Right renal pelvis (tissue), 4 donors: Measurements from ENCODE around the gene DEPDC1B. TPM values are rescaled to one million over a fixed set of nuclear protein-coding genes. Genes with fewer than 3 reads are reported as not detected.
"Not testable (repeated sequence)": the region's sequence is repeated elsewhere in the genome, so short reads cannot be mapped to it uniquely, and the experiment has no call there.

Source experiments
- DNase-seq, 4 donors: peaks; one replicate each; pipeline ENCODE4 v3.0.0-alpha.2; 2013; ENCODE audit warnings: low read depth in 4 of 4, low spot score in 3 of 4, missing footprints in 1 of 4
- polyA plus RNA-seq, 4 donors: library from polyadenylated mRNA; unstranded; fragments of 120-200 nt; gene quantifications; one replicate each; pipeline ENCODE4 v1.2.1, GENCODE V29; 2013; ENCODE audit not compliant: insufficient read length in 4 of 4

Gene DEPDC1B
- polyA plus RNA-seq, 4 donors = 27.6 to 31.2 (median 30.7) TPM

DNA sequence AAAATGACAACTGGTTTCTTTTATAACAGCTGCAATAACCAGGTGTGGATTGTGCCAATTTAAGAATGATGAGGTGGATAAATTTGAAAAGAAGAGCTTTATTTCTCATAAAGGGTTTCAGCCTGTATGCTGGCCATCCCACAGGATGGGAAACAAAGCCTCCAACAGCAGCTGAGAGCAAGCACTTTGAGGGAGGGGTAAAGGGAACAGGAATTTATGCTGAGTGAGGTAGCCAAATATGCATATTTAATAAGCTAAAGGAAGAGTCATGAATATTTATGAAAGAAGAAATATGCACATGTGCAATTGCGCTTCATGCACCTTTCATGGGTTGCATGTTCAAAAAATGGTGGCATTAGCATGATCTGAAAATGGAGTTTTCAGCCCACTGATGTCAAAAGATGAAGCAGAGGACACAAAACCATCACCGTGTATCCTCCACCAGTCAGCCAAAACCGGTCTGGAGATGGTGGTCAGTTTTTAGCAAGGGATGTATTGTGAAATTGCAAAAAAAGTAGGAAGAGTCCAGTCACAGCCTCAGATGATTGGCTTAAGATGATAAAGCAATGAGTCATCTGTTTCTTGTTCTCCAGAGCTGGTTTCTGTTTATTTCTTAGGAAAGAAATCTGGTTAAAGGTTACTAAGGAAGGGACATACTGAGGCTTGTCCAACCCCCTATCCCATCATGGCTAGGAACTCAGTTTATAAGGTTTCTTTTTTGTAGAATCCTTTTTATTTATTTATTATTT lies 47.9 kb downstream of the DEPDC1B start:
- no peak for DNase-seq

DNA sequence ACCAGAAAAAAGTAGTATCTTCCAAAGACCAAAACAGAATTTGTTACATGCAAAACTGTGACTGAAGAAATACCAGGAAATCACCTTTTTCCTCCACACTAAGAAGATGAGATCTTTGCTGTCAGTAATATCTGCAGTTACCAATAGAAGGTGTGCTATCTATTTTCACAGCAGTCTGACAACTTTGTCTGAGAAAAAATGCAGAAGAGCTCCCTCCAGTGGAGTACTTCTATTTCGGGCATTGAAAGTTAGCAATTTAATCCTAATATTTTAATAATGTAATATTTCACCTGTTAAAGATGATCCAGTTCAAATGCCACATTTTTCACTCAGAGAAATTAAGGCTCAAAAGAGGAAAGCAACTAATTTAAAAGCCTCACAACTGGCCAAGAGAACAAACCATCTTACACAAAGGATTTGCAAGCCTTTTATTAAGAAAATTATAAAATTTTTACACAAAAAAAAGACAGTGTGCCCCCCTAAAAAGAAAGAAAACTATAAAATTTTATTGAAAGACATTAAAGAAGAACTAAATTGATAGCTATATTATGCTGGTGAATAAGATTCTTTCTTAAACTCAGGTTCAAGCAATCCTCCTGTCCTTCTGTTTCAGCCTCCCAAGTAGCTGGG lies 50.6 kb downstream of the DEPDC1B start:
- no peak for DNase-seq

DNA sequence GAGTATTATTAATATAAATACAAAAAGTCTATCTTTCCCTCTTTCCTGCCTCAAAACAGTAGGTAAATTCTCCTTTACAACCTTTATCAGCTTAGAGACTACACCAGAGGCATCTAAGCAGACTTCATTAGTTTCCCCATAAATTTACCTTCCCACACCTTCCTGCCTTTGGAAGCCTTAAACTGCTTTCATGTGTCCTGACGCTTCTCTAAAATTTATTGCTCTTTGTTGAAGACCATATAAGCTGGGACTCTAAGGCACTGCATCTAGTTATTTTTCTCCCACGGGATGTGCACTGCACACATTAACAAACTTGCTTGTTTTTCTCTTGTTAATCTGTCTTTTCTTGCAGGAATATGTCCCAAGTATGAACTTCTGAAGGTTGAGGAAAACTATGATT lies 51.8 kb downstream of the DEPDC1B start:
- DNase-seq = no peak

- DNase-seq = no peak
Measured at GRCh38 chr5:60640901-60641300, 59.1 kb downstream of the DEPDC1B start.

DNA sequence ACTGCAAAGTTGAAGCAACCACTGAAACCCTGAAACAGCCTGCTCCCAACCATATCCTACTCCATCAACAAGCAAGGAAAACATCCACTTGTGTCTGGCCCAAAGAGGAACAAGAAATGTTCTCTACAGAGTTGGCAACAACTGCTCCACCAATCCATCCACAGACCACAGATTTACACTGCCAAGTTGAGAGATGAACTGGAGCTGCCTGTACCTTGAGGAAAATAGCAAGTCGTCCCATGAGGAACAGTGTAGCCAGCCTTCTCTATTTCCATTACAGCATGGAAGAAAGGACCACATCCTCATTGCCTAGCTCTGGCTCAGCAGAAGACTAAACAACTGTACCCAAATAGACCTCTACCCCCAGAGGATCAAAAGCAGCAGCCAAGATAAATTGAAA lies 60.4 kb downstream of the DEPDC1B start:
- no peak for DNase-seq

GRCh38 chr5:60638300-60638699 lies 61.7 kb downstream of the DEPDC1B start:
- no peak for DNase-seq

DNA sequence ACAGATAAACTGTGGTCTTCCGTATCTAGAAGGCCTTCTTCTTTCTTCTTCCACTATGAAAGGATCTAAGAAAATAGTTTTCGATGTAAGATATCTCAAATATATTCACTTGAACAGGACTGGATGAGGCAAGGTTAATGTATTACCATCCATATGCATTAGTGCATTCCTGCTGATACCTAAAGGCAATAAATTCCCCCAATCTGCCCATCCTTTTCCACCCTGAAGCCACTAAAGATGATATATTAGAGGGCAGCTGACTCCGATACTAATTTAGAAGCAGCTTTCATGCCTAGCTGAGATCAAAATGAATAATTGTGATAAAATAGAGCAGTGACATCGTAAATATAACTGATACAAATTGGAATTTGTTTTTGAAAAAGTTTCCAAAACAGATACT lies 63.3 kb downstream of the DEPDC1B start:
- no peak for DNase-seq

DNA sequence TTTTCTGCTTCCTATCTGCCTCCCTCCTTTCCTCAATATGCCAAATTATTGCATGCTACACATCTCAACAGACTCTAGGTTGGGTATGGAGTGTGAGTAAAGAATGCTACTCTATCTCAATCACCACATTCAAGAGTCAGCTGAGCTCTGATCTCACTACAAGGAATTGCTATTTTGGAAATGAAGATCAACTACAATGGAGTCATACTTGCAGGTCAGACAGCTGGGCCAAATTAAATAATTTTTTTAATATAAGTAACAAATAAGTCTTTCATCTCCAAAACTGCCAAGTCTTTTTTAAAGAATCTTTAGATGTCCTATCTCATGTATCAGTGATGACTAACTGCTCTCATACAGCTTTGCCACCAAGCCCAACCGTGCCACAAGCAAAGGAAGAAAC lies 64.0 kb downstream of the DEPDC1B start:
- no peak for DNase-seq

DNA sequence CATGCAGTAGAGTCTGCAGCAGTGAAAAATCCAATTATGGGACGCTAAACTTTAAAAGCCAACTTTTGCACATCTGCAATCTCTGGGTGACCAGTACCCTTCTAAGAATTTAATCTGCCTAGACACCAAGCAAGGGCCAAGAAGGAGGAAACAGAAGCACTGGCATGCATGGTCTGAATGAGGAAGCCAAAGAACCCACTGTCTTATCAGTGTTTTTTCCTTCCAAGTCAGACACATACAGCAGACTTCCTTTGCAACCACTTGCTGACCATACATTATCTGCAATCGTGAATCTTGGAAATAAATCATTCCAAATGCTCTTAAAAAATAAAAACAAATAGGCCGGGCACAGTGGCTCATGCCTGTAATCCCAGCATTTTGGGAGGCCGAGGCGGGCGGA lies 65.9 kb downstream of the DEPDC1B start:
- DNase-seq = no peak

- no peak for DNase-seq
Measured at GRCh38 chr5:60633341-60633740, 66.6 kb downstream of the DEPDC1B start.

- no peak for DNase-seq
Measured at GRCh38 chr5:60632153-60632552, 67.8 kb downstream of the DEPDC1B start.

DNA sequence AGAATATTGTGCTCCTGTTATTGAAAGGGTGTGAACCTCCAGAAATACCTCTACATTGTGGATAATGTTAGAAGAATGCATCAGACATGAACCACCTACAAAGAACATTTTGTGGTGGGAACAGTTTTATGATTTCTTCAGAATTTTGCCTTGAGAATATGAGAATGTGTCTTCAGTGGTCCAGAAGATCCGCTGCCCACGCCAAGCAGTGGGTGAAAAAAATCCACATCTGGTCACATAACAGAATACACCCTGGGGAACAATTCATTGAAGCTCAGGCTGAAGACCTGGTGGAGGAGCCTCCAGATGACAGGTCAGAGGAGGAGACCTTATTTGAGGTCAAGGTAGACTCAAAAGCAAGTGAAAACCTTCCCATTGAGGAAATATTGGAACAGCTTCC lies 69.1 kb downstream of the DEPDC1B start:
- DNase-seq = no peak

- DNase-seq = no peak
Measured at GRCh38 chr5:60630179-60630578, 69.8 kb downstream of the DEPDC1B start.

DNA sequence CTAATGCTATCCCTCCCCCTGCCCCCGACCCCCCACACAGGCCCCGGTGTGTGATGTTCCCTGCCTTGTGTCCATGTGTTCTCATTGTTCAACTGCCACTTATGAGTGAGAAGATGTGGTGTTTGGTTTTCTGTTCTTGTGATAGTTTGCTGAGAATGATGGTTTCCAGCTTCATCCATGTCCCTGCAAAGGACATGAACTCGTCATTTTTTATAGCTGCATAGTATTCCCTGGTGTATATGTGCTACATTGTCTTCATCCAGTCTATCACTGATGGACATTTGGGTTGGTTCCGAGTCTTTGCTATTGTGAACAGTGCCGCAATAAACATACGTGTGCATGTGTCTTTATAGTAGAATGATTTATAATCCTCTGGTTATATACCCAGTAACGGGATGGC lies 75.1 kb downstream of the DEPDC1B start:
- not testable (repeated sequence) for DNase-seq

DNA sequence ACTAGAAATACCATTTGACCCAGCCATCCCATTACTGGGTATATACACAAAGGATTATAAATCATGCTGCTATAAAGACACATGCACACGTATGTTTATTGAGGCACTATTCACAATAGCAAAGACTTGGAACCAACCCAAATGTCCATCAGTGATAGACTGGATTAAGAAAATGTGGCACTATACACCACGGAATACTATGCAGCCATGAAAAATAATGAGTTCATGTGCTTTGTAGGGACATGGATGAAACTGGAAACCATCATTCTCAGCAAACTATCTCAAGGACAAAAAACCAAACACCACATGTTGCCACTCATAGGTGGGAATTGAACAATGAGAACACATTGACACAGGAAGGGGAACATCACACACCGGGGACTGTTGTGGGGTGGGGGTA lies 79.2 kb downstream of the DEPDC1B start:
- not testable (repeated sequence) for DNase-seq

DNA sequence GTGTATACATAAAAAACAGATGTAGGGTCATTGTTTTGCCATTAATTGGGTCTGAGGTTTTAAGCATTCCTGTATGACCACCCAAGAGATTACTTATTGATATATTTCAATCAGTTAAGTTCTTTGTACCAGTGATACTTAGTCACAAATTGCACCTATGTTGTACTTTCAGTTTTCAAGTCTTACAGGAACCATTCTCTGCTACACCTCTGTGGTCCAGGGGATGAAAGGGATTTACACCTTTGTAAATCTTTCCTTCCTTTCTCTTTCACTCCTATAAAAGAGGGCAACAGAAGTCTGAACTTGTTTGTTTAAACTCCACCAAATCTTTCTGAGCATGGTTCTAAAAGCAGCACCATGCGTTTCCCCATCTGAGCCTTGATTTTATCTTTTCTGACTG lies 86.1 kb downstream of the DEPDC1B start:
- no peak for DNase-seq

DNA sequence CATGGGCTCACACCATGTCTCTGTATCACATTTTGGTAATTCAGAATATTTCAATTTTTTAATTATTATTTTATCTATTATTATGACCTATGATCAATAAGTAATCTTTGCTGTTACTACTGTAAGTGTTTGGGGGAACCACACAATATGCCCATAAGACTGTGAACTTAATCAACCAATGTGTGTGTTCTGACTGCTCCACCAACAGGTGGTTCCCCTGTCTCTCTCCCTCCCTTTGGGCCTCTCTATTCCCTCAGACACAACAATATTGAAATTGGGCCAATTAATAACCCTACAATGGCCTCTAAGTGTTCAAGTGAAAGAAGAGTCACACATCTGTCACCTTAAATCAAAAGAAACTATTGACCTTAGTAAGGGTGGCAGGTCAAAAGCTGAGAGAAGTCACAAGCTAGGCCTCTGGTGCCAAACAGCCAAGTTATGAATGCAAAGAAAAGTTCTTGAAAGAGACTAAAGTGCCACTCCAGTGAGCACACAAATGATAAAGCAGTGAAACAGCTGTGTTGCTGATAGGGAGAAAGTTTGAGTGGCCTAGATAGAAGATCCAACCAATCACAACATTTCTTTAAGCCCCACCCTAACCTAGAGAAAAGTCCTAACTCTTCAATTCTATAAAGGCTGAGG lies 88.7 kb downstream of the DEPDC1B start:
- no peak for DNase-seq

GRCh38 chr5:60604771-60605170 lies 95.2 kb downstream of the DEPDC1B start:
- no peak for DNase-seq

DNA sequence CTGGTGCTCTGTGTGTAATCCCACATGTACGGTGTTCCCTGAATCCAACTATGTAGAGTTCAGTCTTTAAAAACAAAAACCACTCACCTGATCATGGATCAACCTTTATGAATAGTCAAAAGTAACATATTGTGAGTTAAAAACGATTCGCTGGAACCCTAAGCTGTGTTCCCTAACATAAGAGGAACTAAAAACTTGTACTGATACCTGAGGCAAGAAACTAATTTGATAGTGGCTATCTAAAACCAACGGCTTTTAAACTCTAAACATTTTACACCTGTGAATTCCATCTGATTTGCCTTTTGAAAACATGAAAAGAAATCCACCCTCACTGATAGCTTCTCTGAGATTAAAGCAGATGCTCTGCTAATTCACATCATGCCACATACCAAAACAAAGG lies 101.5 kb downstream of the DEPDC1B start:
- no peak for DNase-seq

DNA sequence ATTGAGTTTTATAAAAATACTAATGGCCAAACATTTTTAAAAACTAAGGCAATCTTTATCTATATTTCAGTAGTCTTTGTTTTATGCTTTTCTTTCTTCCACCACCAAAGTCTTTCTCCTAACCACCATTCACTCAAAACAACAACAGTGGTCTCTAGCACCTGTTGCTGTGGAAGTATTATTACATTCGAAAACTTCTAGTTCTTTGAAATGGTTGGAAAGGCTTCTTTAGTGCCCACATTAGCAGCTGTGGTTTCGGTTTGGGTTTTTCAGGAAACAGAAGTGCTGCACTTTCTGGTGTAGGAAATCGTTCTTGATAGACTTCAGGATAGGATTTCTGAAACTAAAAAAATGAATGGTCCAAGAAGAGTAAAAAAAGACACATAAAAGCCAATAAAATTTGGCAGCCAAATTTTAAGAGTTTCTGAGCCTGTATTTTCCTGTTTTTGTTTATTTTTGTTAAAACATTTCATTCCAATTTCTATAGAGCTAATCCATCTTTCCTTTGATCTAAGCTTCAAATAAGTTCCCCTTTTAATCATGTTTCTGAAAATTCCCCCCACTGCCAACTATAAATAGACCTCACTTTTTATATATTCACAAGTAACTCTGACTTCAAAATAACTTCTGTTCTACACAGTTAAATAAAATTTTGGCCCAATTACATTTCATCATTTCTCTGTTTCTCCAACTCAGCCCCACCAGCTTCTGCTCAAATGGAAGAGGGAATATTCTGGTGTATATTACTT lies 102.2 kb downstream of the DEPDC1B start:
- DNase-seq = no peak
